GM19238 (cell line): ENCODE data around the gene CYB5D1.
"Not testable (repeated sequence)": the region's sequence is repeated elsewhere in the genome, so short reads cannot be mapped to it uniquely, and the experiment has no call there.

ENCODE experiments used
- DNase-seq: peaks from one replicate; pipeline ENCODE4 v3.0.0; 2011; ENCODE audit warnings: low spot score; ENCODE audit not compliant: insufficient read length

The CYB5D1 gene

DNA sequence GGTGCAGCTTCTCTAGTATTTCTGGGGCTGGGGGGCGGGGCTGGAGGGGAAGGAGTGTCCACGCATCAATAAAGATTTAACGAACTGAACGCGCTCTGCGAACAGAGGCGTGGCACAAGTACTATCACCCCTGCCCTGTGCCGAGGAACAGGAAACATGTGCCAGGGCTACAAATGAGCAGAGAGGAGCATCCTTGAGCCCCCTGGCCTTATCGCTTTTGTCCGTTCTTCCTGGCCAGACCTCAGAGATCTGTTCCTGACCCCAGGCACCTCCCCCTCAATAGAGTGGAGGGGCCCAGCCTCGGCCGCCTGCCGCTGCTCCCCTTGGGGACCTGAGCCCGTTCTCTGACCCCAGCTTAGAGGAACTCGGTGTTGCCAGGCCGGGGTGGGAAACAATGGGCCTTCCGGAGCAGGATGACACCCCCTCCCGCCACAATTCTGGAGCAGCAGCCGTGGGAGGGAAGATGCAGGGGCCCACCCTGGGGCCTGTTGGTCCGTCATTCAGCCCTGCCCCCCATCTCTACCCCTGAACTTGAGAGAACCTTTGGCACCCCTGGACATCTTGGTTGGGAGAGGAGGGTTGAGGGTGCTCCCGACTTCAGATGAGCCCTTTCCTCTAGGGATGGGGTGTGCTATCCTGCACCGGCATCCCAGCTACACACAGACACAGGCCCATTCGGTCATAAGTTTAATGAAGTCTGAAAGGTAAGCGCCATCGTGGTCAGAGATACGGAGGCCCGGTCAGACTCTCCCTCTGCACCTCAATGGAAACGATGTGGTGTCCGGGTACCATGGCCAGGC, 1.6 kb upstream of the CYB5D1 start:
- DNase-seq: no peak

DNA sequence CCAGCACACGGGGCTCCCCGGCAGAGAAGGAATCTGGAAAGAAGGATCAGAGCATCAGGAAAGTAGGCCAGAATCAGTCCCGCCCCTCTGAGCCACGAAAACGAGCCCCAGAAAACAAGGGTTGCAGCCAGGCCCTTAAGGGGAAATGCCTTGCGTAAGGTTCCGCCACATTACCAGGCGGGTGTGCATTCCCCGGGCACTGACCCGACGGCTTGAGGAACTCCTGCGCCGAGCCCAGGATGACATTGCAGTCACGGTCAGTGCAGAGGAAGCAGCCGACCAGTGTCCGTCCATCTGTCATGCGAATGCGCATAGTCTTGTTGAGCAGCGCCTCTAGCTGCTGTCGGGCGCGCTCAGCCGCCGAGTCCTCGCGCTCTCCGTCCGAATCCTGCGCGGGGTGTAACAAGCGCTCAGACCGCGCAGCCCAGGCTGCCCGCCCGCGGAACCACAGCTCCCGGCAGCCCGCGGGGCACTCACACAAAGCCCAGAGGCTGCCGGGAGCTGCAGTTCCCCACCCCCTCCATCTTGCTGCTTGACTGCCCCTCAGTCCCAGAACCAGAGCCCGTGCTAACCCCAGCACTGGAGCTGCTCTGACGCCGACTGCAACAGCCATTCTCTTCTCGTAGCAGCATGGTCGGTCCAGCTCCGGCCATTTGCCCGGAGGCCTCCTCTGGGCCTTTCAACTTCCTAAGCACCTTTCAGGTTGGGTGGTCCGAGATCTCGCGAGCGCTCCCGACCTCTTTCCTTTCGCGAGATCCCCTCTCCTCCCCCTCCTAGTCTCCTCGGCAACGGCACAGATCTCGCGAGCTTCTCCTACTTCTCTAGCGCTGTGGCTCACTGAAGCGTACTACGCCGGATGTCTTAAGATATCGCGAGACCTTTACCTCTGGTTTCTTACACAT, 741 bp upstream of the CYB5D1 start, which contains the start of gene NAA38:
Gene NAA38, minus strand, starts transcription at position 749 of the 902 bp plus-strand sequence. Its CDS starts 96 bp downstream, at position 653.
- peak; percentile 94 for DNase-seq

DNA sequence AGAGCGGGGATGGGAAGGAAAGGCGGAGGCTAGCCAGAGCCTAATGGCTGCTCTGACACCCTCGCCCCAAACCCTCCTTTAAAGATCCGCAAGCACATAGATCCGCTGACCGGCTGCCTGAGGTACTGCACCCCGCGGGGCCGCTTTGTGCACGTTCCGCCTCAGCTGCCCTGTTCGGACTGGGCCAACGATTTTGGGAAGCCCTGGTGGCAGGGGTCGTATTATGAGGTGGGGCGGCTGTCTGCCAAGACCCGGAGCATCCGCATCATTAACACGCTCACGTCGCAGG, 663 bp downstream of the CYB5D1 start:
- DNase-seq: no peak

DNA sequence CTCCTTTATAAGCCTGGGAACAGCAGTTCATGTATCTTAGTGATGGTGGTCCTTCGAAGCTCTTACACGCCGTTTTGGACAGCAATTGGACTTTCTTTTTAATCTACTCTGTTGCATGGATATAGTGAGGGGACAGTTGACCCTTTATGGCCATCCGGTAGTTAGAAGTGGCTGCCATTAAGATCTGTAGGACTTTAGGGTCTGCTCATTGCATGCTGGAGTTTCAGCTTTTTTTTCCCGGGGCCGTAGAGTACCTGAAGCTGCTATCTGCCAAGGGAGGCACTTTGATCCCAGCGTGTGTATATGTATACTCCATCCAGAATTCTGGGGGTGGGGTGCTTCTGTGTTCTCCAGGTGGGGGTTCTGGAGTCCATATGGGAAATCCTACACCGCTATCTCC, 1.2 kb downstream of the CYB5D1 start:
- no peak for DNase-seq

DNA sequence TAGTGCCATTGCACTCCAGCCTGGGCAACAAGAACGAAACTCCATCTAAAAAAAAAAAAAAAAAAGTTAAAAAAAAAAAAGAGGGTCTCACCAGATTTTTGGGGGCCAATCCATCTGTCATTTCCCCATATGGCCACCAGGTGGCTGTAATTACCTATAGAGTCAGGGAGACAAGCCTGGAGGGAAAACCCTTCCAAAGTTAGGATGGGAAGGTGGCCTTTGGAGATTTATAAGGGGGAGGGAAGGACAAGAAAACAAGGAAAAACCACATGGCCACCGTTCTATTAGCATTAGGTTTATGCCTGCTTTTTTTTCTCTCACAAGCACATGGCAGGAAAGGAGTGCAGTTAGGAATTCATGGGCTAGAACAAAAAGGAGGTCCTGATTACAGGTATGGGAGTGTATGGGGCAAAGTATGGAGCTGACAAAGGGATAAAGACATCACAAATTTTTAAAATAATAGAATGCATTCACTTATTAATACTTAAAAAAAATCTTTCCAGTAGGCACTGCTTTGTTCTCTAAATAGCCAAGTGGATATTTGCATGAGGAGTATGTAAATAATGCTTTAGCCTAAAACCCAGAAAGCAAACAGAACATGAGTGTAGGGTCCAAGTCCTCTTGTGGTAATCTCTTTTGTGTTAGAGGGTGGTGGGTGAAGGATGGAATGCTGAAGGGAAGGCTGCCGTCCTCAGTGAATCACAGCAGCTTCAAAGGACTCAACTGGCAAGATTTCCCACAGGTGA, 5.1 kb downstream of the CYB5D1 start:
- no peak for DNase-seq

DNA sequence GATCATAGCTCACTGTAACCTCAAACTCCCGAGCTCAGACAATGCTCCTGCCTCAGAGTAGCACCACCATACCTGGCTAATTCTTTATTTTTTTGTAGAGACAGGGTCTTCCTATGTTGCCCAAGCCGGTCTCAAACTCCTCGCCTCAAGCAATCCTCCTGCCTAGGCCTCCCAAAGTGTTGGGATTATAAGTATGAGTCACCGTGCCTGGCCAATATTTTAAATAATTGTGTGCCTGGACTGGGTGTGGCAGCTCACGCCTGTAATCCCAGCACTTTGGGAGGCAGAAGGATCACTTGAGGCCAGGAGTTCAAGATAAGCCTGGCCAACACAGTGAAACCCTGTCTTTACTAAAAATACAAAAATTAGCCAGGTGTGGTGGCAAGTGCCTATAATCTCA, 6.6 kb downstream of the CYB5D1 start:
- not testable (repeated sequence) for DNase-seq

DNA sequence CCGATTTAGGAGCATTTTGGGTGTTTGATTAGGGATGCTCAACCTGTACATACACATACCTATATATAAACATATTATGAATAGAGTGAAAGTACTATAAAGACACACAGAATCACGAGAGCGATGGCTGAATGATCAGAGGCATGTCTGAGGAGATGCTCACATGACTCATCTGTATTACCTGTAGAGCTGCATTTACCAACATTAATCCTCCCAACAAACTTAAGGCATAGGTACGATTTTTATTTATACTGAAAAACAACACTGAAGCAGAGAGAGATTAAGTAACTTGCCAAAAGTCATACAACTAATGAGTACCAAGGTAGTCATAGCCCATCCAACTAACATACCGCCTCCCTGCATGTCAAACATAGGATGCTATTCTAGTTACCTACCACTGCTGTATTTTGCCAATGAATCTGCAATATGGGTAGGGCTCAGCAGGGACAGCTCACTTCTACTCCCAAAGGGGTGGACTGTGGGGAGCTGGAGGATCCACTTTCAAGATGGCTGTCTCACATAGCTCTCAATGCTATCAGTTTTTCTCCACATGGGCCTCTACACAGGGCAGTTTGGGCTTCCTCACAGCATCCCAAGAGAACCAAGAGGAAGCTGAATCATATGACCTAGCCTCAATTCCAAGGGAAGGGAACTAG, 7.3 kb downstream of the CYB5D1 start:
- no peak for DNase-seq

DNA sequence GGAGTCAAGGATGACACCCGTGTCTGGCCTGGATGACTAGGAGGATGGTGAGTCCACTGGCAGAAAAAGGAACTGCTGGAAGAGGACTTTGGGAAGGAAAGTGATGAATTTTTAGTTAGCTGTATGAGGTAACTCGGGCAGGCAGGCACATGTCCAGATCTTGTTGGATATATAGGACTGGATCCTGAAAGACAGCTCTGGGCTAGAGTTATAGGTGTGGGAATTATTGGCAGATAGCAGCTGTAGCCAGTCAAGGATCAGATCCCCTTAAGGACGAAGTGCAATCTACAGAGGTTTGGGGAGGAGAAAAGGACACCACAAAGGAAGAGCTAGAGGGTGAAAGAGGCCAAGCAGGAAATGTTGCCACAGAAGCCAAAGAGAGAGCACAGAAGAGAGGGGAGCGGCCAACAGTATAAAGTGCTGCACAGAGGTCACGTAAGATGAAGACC, 10.1 kb downstream of the CYB5D1 start:
- no peak for DNase-seq

DNA sequence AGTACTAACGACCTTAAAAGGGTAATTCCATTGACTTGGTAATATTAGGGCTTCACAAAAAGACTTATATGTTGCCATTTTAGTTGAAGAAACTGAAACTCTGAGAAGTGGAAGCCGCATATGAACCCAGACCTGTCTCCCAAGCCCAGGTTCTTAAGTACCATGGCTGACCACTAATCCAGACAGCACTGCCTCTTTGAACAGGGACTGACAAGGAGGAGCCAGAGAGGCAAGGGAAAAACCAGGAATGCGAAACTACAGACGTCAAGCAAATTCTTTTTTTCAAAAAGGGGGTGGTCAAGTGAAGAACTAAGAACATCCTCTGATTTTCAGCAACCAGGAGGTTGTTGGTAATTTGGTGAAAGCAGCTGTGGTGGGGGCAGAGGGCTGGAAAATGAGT, 15.2 kb downstream of the CYB5D1 start:
- no peak for DNase-seq

DNA sequence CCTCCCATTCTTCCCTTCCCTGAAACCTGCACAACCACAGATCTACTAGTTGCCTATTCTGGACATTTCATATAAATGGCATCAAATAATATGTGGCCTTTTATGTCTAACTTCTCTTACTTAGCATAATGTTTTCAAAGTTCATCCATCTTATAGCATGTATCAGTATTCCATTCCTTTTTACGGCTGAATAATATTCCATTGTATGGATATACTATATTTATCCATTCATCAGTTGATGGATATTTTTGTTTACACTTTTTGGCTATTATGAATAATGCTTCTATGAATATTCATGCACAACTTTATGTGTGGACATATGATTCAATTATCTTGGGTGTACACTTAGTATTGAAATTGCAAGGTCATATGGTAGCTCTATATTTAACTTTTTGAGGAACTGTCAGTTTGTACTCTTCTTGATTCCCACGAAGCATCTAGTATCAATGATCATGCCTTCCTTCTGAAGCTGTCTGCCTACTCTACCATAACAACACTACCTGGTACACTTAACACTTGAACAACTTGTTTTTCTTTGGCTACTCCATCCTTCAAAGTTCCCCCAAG, 18.1 kb downstream of the CYB5D1 start:
- DNase-seq: no peak

DNA sequence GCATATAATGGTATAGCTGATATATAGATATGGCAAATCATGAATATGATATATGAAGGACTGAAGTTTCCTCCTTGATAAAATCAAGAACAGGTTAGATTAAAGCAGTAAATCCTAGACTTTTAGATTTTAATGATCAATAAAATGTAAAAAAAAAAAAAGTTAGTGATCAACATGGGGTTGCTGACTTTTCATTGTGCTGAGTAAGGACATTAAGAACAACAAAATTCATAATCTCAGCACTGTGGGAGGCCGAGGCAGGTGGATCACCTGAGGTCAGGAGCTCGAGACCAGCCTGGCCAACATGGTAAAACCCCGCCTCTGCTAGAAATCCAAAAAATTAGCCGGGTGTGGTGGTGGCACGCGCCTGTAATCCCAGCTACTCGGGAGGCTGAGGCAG, 20.4 kb downstream of the CYB5D1 start:
- DNase-seq: no peak

DNA sequence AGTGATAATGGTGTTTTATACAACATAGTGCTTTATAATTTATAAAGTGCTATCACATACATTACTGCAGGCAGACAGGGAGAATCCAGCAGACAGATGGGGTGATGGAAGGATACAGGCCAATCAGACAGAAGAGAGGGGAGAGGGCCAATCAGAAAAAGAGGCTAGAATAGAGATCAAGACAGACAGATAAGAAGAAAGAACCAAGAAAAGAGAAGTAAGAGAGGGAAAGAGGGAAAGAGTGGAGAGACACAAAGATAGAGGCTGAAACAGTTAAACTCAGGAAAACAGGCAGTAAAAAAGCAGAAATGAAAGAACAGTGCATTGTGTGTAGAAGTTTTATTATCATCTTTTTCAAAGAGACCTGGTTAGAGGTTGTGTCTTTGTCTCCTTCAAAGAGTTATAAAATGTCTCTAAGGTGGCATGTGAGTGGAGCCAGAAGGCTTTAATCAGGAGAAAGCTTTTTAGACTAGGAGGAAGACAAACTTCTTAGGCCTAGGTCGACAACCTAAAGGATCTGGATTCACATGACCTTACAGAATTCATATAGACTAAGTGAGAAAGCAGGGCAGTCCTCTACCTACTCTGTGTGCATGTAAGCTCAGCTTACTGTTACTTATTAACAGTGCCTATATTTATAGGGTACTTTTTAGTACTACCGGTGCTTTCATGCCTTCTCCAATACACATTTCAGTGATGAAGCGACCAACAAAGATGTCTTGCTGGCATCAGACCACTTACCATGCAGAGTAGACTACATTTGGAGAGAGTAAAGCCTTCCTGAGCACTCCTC, 22.5 kb downstream of the CYB5D1 start:
- DNase-seq: no peak

DNA sequence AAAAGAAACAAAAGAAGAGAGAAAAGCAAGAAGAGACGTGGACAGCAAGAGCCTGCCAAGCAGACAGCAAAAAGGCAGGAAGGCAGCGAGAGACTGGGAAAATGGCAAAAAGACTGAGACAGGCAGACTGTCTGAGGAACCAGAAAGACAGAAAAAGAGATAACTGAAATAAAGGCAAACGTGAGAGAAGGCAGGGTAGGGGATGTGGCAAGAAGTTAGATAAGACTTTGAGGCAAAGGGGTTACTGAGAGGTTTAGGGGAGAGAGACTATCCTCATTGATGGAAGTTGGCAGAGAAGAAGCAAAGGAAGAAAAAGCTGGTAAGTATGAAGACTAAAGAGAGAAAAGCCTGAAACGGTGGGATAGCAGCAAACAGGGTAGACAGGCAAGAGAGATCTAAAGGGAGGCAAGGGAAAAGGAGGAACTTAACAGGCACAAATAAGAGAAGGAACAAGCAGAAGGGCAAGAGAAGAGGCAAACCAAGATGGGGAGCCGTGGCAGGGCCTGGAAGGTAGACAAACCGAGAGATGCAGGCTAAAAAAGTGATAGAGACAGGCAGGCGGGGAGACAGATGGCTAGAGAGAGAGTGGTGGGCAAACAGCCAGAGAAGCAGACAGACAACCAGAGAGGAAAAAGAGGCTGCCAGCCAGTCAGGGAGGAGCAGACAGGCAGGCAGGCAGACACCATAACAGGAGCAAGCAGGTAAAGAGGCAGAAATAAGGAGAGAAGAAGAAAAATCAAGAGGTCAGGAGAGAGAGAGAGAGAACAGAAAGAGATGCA, 23.7 kb downstream of the CYB5D1 start:
- no peak for DNase-seq

DNA sequence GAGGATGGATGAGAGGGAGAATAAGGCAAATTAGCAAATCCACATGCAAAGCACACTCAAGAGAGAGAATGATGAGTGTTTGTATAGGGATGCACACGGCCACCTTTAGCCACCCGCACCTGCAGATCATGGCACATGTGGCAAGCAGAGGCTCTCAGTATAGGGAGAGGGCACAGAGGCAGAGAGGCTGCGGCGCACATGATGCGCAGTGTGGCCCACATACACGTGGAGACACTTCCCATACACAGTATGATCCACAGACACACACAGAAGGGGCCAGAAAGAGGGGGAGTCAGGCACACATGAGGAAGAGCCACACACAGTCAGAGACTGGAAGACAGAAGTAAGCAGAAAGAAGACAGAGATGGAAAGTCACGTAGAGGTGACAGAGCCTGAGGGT, 24.3 kb downstream of the CYB5D1 start:
- DNase-seq: no peak

DNA sequence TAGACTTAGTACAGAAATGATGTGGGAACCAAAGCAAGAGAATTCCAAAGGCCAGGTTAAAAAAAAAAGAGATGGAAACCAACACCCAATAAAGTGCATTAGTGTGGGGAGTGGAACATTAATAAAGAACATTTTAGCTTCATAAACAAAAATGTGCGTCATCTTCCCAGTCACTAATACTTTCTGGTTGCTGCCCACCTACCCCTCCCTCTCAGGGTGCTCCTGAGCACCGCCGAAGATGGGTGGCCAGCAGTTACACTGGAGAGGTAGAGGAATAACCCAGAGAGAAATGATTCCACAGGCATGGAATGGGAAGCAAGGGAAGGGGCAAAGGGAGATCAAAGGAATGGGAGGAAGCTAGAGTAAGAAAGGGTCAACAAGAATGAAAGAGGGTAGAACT, 24.8 kb downstream of the CYB5D1 start:
- no peak for DNase-seq

DNA sequence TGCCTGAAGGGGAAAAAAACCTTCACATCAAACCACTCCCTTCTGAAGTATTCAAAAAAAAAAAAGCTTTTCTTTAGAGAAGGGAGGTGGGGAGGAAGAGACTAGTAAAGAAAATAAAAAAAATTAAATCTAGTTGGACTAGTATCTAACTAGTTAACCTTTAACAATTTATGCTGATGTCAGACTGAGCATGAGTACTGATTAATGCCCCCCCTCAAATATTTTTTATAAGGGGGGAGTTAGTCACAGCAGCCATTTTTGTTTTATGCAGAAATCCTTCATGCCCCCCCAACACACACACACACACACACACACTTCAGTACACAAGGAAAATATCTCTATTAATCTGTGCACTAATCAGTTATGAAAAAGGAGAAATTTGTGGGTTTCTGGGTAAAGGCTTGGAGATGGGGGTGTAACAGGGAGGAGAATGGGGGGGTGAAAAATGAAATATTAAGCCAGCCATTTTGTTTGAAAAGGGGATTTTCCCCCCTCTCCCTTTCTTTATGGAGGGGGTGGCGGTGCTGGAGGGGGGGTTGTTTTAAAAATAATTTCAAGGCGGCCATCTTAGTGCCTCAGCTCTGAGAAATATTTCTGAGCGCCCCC, 26.1 kb downstream of the CYB5D1 start:
- DNase-seq: no peak

DNA sequence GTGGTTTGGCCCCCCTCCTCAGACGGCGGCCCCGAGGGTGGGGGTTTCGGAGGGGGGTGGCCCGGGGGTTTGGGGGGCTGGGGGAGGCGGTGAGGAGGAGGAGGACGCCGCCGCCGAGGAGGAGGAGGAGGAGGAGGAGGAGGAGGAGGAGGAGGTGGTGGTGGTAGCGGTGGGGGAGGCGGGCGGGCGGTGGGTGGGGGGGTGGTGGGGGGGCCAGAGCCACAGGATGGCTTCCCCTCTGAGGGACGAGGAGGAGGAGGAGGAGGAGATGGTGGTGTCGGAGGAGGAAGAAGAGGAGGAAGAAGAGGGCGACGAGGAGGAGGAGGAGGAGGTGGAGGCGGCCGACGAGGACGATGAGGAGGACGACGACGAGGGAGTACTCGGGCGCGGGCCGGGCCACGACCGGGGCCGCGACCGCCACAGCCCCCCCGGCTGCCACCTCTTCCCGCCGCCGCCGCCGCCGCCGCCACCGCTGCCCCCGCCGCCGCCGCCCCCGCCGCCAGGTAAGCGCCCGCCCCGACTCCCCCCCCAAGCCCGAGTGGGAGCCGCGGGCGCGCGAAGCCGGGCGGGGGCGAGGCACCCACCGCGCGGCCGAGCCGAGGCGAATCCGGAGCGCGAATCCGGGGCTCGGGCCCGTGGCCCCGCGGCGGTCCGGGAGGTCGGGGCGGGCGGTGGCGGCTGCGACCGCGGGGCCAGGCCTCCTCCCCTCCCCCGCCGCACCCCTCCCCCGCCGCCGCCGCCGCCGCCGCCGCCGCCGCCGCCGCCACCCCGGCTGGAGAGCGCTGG, 27.0 kb downstream of the CYB5D1 start:
- no peak for DNase-seq
